HG03442 (cell line): ENCODE measurements around the gene FKBP14.
"Not testable (repeated sequence)": the region's sequence is repeated elsewhere in the genome, so short reads cannot be mapped to it uniquely, and the experiment has no call there.

Source experiments
- ATAC-seq: cut with Tn5 transposase; IDR thresholded peaks from one replicate; pipeline ENCODE4 v1.9.1; 2021; ENCODE audit warnings: mild to moderate bottlenecking, moderate library complexity; ENCODE audit not compliant: unreplicated experiment

The FKBP14 gene

DNA sequence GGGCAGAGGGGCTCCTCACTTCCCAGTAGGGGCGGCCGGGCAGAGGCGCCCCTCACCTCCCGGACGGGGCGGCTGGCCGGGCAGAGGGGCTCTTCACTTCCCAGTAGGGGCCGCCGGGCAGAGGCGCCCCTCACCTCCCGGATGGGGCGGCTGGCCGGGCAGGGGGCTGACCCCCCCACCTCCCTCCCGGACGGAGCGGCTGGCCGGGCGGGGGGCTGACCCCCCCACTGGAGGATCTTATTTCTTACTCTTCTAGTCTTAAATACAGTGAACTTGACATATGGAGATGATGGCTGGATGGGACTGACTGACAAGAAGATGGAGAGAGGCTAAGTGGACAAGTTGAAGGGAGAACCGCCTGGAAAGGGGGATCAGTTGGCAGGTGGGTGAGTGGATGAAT is 64.9 kb downstream of the FKBP14 start:
- ATAC-seq = not testable (repeated sequence)
